ENCODE measurements around the gene LAMTOR4. TPM values are rescaled to one million over a fixed set of nuclear protein-coding genes. Genes with fewer than 3 reads are reported as not detected.

LAMTOR4 gene
- total and polyA plus RNA-seq, 2 of the 13 experiments (the other 11 are each of a cell fraction or from before 2014, with no cell fraction given) = 115 to 118 TPM

DNA sequence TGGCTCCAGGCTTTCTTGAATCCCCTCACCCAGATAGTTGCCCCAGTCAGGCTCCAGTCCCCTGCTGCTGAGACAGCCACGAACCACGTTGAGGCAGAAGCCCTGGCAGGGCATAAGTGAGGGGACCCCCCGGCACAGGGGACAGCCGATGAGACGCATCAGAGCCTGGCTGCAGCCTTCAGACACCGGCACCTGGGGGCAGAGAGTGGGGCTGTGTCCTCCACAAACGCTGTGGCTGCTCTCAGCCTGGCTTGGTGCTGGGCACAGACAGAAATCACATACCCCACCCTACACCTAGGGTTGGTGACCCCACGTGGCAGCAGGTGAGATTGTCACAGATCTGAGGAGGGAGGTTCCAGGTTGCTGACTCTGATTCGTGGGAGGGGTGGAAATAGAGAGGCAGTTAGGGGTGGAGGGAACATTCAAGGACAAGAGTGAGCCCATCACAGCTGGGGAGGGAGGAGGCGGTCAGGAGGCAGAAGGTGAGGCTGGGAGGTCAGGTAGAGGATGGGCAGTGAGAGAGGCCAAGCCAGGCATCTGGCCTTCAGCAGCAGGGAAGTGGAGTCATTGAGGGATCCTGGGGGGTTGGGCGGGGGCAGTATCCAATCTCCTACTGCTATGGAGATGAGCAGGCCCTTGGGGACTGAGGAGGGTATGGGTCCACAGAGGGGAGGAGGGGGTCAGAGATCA is 25.2 kb downstream of the LAMTOR4 start:
- H3K4me2 ChIP-seq (ENCODE audit: low read depth, low read length) = no peak overlapping the region
- no peak for DNase-seq (ENCODE audit: low spot score)
- H2AFZ ChIP-seq (ENCODE audit: low read length) = no peak overlapping the region
- H3K27ac ChIP-seq (ENCODE audit: extremely low read length, insufficient read depth, low read length) = no peak overlapping the region
- TF ChIP-seq SOX13 (IDR thresholded peaks at IDR 0.05) = no peak
- no peak for TF ChIP-seq SOX13 (CRISPR knock-in tag; conservative IDR thresholded peaks at IDR 0.05 in 1 of 2, IDR thresholded peaks at IDR 0.05 in 1 of 2)
- no peak for TF ChIP-seq ZNF776 (CRISPR knock-in tag; IDR thresholded peaks at IDR 0.05)
- TF ChIP-seq, protein P1, sequence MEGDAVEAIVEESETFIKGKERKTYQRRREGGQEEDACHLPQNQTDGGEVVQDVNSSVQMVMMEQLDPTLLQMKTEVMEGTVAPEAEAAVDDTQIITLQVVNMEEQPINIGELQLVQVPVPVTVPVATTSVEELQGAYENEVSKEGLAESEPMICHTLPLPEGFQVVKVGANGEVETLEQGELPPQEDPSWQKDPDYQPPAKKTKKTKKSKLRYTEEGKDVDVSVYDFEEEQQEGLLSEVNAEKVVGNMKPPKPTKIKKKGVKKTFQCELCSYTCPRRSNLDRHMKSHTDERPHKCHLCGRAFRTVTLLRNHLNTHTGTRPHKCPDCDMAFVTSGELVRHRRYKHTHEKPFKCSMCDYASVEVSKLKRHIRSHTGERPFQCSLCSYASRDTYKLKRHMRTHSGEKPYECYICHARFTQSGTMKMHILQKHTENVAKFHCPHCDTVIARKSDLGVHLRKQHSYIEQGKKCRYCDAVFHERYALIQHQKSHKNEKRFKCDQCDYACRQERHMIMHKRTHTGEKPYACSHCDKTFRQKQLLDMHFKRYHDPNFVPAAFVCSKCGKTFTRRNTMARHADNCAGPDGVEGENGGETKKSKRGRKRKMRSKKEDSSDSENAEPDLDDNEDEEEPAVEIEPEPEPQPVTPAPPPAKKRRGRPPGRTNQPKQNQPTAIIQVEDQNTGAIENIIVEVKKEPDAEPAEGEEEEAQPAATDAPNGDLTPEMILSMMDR (CRISPR knock-in tag; IDR thresholded peaks at IDR 0.05) = peak; percentile 21; the same call in 1 of the 2 replicates
- 56% methylated on average over 8 of the region's 11 CpGs for WGBS (ENCODE audit: low lambda C conversion rate)
- in situ Hi-C loops (cut with HindIII; ENCODE audit: extremely low pct_ligation_motif_present, low pct_unique_long_range_greater_than_20kb) (no loop called here), intact Hi-C loops (cut with micrococcal nuclease; ENCODE audit: unreplicated experiment) (no loop called here)
- H3K9me3 ChIP-seq (ENCODE audit: low read length) = no peaks in the 10 kb centered on the region
- ChIA-PET CTCF (ENCODE audit: low intra/inter-chr PET ratio, low total read pairs) (no interaction called here), POLR2A (no interaction called here)
- no peaks in the 10 kb centered on the region for H4K20me1 ChIP-seq (ENCODE audit: insufficient read depth, low read length)
- FAIRE-seq = no peak
- H3K27me3 ChIP-seq (ENCODE audit: control insufficient read depth in 1 of 2, insufficient read depth in 2 of 2, low read length in 2 of 2) = peaks cover 3 to 25% of the 10 kb centered on the region in 2 experiments; a peak in 3 of 5 replicates
- peak; percentile 5; the same call in 1 of the 3 replicates for ATAC-seq
- H3K36me3 ChIP-seq (replicated peaks in 1 of 2; ENCODE audit: control insufficient read depth in 1 of 2, insufficient read depth in 2 of 2, low read length in 2 of 2) = no peaks in the 10 kb centered on the region
- no TSS peak for BruUV-seq (replicated peaks)
- H3K79me2 ChIP-seq (ENCODE audit: insufficient read depth, low read length) = no peaks in the 10 kb centered on the region
- H3K4me3 ChIP-seq (replicated peaks in 1 of 3; ENCODE audit: insufficient read depth in 1 of 3, low read depth in 2 of 3, low read length in 3 of 3) = no peak overlapping the region
- H3K4me1 ChIP-seq (ENCODE audit: insufficient read depth, low read length) = peaks cover 35% of the 10 kb centered on the region
- no peak overlapping the region for H3K9ac ChIP-seq (ENCODE audit: insufficient read depth, low read depth, low read length)

DNA sequence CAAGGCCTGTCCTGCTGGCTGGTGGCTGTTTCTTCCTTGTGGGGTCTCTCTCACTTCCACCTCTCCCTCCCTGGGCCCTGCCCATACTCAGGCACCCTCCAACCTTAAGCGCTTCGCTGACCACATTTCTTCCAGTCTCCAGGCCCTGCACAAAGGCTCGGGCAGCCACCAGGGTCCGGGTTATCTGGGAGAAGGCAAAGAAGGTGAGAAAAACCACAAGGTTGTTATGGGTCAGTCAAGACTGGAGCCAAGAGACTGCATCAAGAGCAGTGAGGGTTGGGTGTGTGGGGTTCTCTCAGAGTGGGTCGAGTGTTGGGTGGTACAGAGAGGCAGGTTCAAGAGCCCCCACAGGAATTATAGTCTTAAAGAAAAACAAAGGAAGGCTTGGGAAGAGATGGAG is 25.9 kb downstream of the LAMTOR4 start:
- H3K4me1 ChIP-seq (ENCODE audit: insufficient read depth, low read length) = peaks cover 29% of the 10 kb centered on the region
- no peak overlapping the region for H2AFZ ChIP-seq (ENCODE audit: low read length)
- peaks cover 3 to 23% of the 10 kb centered on the region in 2 experiments; a peak in 3 of 5 replicates for H3K27me3 ChIP-seq (ENCODE audit: control insufficient read depth in 1 of 2, insufficient read depth in 2 of 2, low read length in 2 of 2)
- no peaks in the 10 kb centered on the region for H4K20me1 ChIP-seq (ENCODE audit: insufficient read depth, low read length)
- no peaks in the 10 kb centered on the region for H3K9me3 ChIP-seq (ENCODE audit: low read length)
- 83% methylated on average over 5 of the region's 5 CpGs for WGBS (ENCODE audit: low lambda C conversion rate)
- H3K4me3 ChIP-seq (replicated peaks in 1 of 3; ENCODE audit: insufficient read depth in 1 of 3, low read depth in 2 of 3, low read length in 3 of 3) = no peak overlapping the region
- no TSS peak for BruUV-seq (replicated peaks)
- no peak overlapping the region for H3K9ac ChIP-seq (ENCODE audit: insufficient read depth, low read depth, low read length)
- H3K79me2 ChIP-seq (ENCODE audit: insufficient read depth, low read length) = no peaks in the 10 kb centered on the region
- no peak for ATAC-seq
- in situ Hi-C loops (cut with HindIII; ENCODE audit: extremely low pct_ligation_motif_present, low pct_unique_long_range_greater_than_20kb) (no loop called here), intact Hi-C loops (cut with micrococcal nuclease; ENCODE audit: unreplicated experiment) (no loop called here)
- TF ChIP-seq, protein P2, sequence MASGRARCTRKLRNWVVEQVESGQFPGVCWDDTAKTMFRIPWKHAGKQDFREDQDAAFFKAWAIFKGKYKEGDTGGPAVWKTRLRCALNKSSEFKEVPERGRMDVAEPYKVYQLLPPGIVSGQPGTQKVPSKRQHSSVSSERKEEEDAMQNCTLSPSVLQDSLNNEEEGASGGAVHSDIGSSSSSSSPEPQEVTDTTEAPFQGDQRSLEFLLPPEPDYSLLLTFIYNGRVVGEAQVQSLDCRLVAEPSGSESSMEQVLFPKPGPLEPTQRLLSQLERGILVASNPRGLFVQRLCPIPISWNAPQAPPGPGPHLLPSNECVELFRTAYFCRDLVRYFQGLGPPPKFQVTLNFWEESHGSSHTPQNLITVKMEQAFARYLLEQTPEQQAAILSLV (CRISPR knock-in tag; IDR thresholded peaks at IDR 0.05; ENCODE audit: borderline replicate concordance) = no peak
- no peak for TF ChIP-seq KLF12 (CRISPR knock-in tag; IDR thresholded peaks at IDR 0.05; ENCODE audit: borderline replicate concordance)
- POLR2A ChIA-PET = no interaction called here
- FAIRE-seq = no peak
- CTCF ChIA-PET (ENCODE audit: low intra/inter-chr PET ratio, low total read pairs) = no interaction called here
- no peak overlapping the region for H3K27ac ChIP-seq (ENCODE audit: extremely low read length, insufficient read depth, low read length)
- H3K4me2 ChIP-seq (ENCODE audit: low read depth, low read length) = no peak overlapping the region
- H3K36me3 ChIP-seq (replicated peaks in 1 of 2; ENCODE audit: control insufficient read depth in 1 of 2, insufficient read depth in 2 of 2, low read length in 2 of 2) = no peaks in the 10 kb centered on the region
- DNase-seq (ENCODE audit: low spot score) = no peak
